ENCODE data around the gene RGMA.
"Not testable (repeated sequence)": the region's sequence is repeated elsewhere in the genome, so short reads cannot be mapped to it uniquely, and the experiment has no call there.

Gene RGMA

GRCh38 chr15:93066834-93067648, 22.0 kb downstream of the RGMA start:
- no peak for DNase-seq (ENCODE audit: low read depth in 3 of 3)

- no peak for DNase-seq (ENCODE audit: low read depth in 3 of 3)
Measured at GRCh38 chr15:93066224-93066681, 22.8 kb downstream of the RGMA start.

GRCh38 chr15:93065641-93066045, 23.4 kb downstream of the RGMA start:
- DNase-seq (ENCODE audit: low read depth in 3 of 3): no peak

GRCh38 chr15:93063796-93064690, 25.0 kb downstream of the RGMA start:
- no peak for DNase-seq (ENCODE audit: low read depth in 3 of 3)

- no peak for DNase-seq (ENCODE audit: low read depth in 3 of 3)
Measured at GRCh38 chr15:93063262-93063671, 25.7 kb downstream of the RGMA start.

- not testable (repeated sequence) for DNase-seq (ENCODE audit: low read depth in 3 of 3)
Measured at GRCh38 chr15:93062628-93063261, 26.3 kb downstream of the RGMA start.

- no peak for DNase-seq (ENCODE audit: low read depth in 3 of 3)
Measured at GRCh38 chr15:93060336-93061248, 28.4 kb downstream of the RGMA start.

GRCh38 chr15:93059442-93059841, 29.6 kb downstream of the RGMA start:
- DNase-seq (ENCODE audit: low read depth in 3 of 3): no peak

GRCh38 chr15:93058904-93059427, 30.0 kb downstream of the RGMA start:
- DNase-seq (ENCODE audit: low read depth in 3 of 3): no peak

- no peak for DNase-seq (ENCODE audit: low read depth in 3 of 3)
Measured at GRCh38 chr15:93058128-93058527, 30.9 kb downstream of the RGMA start.

GRCh38 chr15:93057618-93058017, 31.4 kb downstream of the RGMA start:
- no peak for DNase-seq (ENCODE audit: low read depth in 3 of 3)

- no peak for DNase-seq (ENCODE audit: low read depth in 3 of 3)
Measured at GRCh38 chr15:93056836-93057235, 32.2 kb downstream of the RGMA start.

- DNase-seq (ENCODE audit: low read depth in 3 of 3): no peak
Measured at GRCh38 chr15:93055211-93055610, 33.8 kb downstream of the RGMA start.

GRCh38 chr15:93052090-93052879, 36.7 kb downstream of the RGMA start:
- no peak for DNase-seq (ENCODE audit: low read depth in 3 of 3)

GRCh38 chr15:93051236-93052089, 37.5 kb downstream of the RGMA start:
- DNase-seq (ENCODE audit: low read depth in 3 of 3): no peak

- no peak for DNase-seq (ENCODE audit: low read depth in 3 of 3)
Measured at GRCh38 chr15:93050648-93051047, 38.4 kb downstream of the RGMA start.

- DNase-seq (ENCODE audit: low read depth in 3 of 3): no peak
Measured at GRCh38 chr15:93049914-93050578, 39.0 kb downstream of the RGMA start.

- no peak for DNase-seq (ENCODE audit: low read depth in 3 of 3)
Measured at GRCh38 chr15:93049233-93049632, 39.8 kb downstream of the RGMA start.

- DNase-seq (ENCODE audit: low read depth in 3 of 3): no peak
Measured at GRCh38 chr15:93048759-93049161, 40.3 kb downstream of the RGMA start.
